CD8-positive, alpha-beta memory T cell (primary cell): Measurements from ENCODE around the gene GYPC. TPM values are rescaled to one million over a fixed set of nuclear protein-coding genes. Genes with fewer than 3 reads are reported as not detected.

ENCODE experiments used
- polyA plus RNA-seq: library from polyadenylated mRNA; unstranded; fragments of 300-500 nt; fragmentation: Illumina TruSeq; gene quantifications from one replicate; pipeline ENCODE4 v1.2.3, GENCODE V29; 2021
- total RNA-seq, 2 experiments: library from RNA; stranded (reverse); gene quantifications; one replicate each; pipeline ENCODE4 v1.2.3, GENCODE V29; 2021

Gene GYPC
- total and polyA plus RNA-seq, 3 experiments from 2014 or later: 102 to 226 (median 102) TPM

Other genes with a start within 250 kb of the GYPC start
- not detected for gene TEX51, start 242.7 kb downstream of the GYPC start, total RNA-seq
- gene TEX51, start 242.7 kb downstream of the GYPC start, polyA plus RNA-seq: not detected